ENCODE results near the gene PABPC3. TPM values are rescaled to one million over a fixed set of nuclear protein-coding genes. Genes with fewer than 3 reads are reported as not detected.

The PABPC3 gene
- under 1 TPM; under 0.01 TPM for total RNA-seq

GRCh38 chr13:25095851-25096453 is at the start of gene PABPC3:
TSS of gene PABPC3 (plus strand) at chr13:25096136. CDS start at chr13:25096199, 63 bp downstream.

Small RNA genes within 50 kb of the gene (small RNA-seq; reads per million reads assigned to genes)
- 0 reads per million in 2 donors for gene AL359757.2

Other genes with a start within 250 kb of the PABPC3 start
- under 1 TPM; under 0.01 TPM for gene AMER2, start 76.2 kb downstream of the PABPC3 start, total RNA-seq
- gene MTMR6, start 191.4 kb downstream of the PABPC3 start, total RNA-seq = 10 to 100 TPM; 26.2 to 32.0 TPM
- gene NUP58, start 205.5 kb downstream of the PABPC3 start, total RNA-seq = 10 to 100 TPM; 48.9 to 85.6 TPM